Breast epithelium (tissue), 3 donors: ENCODE measurements around the gene CLMN.

Experiments
- CTCF ChIP-seq, 3 donors: fragments of 450-650 bp; IDR thresholded peaks; one replicate each; pipeline ENCODE4 v1.5.1; 2016 to 2017; ENCODE audit warnings: antibody characterized with exemption in 3 of 3, mild to moderate bottlenecking in 3 of 3, moderate library complexity in 3 of 3
- POLR2A ChIP-seq: fragments of 450-650 bp; IDR thresholded peaks from one replicate; pipeline ENCODE4 v1.6.1; 2016; ENCODE audit warnings: antibody characterized with exemption, mild to moderate bottlenecking, moderate library complexity
- POLR2AphosphoS5 ChIP-seq, 3 donors: sonication (generic); formaldehyde crosslinking; IDR thresholded peaks; one replicate each; pipeline ENCODE4 v1.6.1; 2017; ENCODE audit warnings: antibody characterized with exemption in 3 of 3

GRCh38 chr14:95256002-95256775 lies 63.5 kb downstream of the CLMN start:
- TF ChIP-seq CTCF (IDR thresholded peaks at IDR 0.05) (no peak), POLR2AphosphoS5 (IDR thresholded peaks at IDR 0.05) (no peak), POLR2A (no peak)
